GM18907 (cell line): ENCODE data around the gene FAM200A.
A peak's percentile ranks its signal among the peaks of the same experiment; 100 is the strongest.
"Not testable (repeated sequence)": the region's sequence is repeated elsewhere in the genome, so short reads cannot be mapped to it uniquely, and the experiment has no call there.

ENCODE experiments used
- ATAC-seq: cut with Tn5 transposase; IDR thresholded peaks from one replicate; pipeline ENCODE4 v1.9.1; 2021; ENCODE audit warnings: mild to moderate bottlenecking, moderate library complexity; ENCODE audit not compliant: unreplicated experiment

The FAM200A gene

GRCh38 chr7:99559175-99559915, 7.4 kb upstream of the FAM200A start:
- no peak for ATAC-seq

DNA sequence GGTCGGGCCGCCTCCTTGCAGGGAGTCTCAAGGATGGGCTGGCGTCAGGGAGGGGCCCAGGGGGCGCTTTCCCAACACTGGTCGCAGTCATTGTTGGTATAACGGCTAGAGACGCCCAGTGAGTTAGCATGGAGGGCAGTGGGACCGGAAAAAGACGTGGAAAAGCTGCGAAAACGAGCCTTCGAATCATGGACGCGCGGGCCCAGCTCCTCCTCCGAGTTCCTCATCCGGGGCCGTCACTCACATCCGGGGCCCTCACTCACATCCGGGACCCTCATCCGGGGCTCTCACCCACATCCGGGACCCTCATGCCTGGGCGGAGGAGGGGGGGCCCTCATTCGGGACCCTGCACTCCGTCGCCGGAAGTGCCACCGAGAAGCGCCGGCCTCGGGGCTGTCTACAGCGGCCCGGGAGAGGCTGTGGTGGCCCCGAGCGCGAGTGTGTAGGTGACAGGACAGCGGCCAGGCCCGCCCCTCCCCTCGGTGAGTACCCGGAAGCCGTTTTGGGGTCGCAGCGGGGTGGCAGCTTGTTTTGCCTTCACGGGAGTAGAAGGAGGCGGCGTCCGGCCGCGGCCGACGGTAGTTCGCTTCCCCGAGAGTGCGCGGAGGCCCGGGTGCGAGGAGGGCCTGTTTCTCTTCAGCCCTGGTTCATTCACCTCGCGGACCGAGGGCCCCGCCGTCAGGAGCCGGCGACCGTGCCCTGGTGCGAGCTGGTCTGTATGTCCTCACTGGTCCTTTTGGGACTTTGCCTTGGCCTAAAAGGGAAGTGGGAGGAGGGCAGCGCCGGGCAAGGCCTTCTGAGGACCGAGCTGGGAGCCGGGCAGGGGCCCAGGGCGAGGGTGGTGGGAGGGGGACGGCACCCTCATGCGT, 6.6 kb upstream of the FAM200A start, which contains the start of gene ZNF655:
TSS of gene ZNF655 (plus strand) at position 337 of the 869 bp plus-strand sequence. CDS start 1,918 bp downstream, outside the sequence.
- peak; percentile 81 for ATAC-seq

DNA sequence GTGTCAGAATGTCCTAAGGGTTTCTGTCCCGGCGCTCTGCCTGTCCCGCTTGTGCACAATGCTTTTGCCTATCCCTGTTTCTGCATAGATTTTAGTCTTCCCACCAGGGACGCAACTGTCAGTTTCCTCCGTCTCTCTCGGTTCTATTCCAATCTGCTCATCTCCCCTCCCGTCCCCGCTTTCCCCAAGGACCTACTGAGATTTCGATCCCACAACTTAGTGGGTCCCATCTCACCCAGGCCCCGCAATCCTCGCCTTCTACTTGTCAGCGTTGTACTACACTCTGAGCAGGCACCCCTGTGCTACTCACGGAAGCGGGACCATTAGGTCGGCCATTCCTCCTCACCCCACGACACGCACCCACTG, 6.0 kb upstream of the FAM200A start:
- ATAC-seq: peak; percentile 57

GRCh38 chr7:99557196-99557607, 5.3 kb upstream of the FAM200A start:
- ATAC-seq: no peak

DNA sequence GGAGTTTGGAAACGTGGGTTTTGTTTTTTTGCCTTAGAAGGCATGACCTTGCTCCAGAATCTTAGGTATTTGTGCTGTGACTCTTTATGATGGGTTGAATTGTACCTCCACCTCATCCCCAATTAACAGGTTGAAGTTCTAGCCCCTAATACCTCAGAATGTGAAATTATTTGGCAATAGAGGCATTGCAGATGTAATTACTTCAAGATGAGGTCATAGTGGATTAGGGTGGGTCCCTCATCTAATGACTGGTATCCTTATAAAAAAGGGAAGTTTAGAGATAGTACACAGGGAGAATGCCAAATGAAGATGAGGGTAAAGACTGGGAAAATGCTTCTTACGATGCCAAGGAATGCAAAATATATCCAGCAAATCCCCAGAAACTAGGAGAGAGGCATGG, 3.0 kb upstream of the FAM200A start:
- ATAC-seq: no peak

- ATAC-seq: no peak
Measured at GRCh38 chr7:99553039-99553438, 1.1 kb upstream of the FAM200A start.

DNA sequence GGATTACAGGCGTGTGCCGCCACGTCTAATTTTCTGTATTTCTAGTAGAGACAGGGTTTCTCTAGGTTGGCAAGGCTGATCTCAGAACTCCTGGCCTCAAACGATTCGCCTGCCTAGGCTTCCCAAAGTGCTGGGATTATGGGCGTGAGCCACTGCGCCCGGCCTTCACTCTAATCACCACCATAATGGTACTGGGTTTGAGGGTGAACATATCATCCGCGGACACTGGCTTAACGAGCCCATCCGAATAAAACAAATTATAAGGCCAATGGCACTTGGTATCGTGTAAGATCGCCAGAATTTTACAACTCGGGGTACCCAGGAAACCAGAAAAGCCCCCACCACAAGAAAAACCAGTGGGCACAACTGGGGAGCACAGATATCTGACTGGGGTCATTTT, 580 bp downstream of the FAM200A start:
- no peak for ATAC-seq

- not testable (repeated sequence) for ATAC-seq
Measured at GRCh38 chr7:99549545-99549944, 2.4 kb downstream of the FAM200A start.

DNA sequence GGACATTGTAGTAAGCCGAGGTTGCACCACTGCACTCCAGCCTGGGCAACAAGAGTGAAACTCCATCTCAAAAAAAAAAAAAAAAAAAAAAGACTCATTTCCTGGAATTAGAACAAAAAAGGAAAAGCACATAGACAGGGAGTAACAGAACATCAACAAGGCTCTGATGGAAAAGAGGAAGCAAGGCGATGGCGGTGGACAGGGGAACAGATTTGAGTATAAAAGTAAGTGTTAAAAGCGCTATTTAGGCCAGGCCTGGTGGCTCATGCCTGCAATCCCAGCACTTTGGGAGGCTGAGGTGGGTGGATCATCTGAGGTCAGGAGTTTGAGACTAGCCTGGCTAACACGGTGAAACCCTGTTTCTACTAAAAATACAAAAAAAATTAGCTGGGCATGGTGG, 6.6 kb downstream of the FAM200A start:
- not testable (repeated sequence) for ATAC-seq

DNA sequence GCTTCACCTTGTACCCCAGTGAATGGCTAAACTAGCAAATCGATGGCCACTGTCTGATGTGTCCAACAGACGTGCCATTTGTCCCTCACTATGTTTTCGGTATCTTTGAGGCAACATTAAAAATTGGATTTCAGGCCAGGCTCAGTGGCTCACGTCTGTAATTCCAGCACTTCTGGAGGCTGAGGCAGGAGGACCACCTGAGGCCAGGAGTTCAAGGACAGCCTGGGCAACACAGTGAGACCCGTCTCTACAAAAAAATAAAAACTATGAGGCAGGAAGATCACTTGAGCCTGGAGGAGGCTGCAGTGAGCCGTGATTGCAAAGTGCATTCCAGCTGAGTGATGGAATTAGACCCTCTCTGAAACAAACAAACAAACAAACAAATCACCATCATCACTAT, 8.0 kb downstream of the FAM200A start:
- ATAC-seq: no peak

DNA sequence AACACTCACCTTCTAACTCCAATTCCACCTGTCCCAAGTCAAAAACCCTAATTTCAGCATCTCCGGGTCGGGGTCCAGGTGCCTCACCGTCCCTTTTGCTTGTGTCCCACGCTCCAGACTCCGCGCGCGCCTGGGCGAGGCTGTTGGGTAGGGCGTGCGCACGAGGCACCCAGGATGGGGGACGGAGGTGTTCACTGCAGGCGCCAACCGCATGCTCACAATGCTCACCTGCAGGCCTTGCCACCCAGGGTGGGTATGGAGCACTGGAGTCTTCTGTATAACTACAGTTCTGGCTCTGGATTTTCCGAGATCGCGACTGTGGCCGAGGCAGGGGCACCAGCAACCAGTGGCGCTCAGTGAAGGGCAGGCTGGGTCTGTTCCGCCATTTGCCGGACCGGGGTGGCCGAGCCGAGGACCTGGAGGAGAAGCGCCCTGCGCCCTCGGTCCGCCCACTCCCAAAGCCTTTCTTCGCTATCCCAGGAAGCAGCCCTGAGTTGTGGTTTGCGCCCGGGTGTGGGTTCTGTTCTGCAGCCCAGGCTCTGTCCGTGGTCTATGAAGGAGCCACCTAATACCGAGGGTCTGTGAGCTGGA, 8.7 kb downstream of the FAM200A start:
- ATAC-seq: no peak

DNA sequence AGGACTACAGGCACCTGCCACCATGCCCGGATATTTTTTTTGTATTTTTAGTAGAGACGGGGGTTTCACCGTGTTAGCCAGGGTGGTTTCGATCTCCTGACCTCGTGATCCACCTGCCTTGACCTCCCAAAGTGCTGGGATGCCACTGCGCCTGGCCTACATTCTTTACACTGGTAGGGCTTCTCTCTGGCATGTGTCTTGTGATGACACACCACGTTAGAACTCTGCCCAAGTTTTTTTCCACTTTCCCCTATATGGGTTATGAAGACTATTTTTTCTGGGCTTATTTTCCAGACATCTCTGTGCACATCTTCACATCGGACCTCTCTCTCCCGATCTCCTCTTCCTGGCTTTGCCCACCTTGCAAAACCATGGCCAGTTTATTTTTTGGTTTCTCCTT, 10.7 kb downstream of the FAM200A start:
- ATAC-seq: no peak

DNA sequence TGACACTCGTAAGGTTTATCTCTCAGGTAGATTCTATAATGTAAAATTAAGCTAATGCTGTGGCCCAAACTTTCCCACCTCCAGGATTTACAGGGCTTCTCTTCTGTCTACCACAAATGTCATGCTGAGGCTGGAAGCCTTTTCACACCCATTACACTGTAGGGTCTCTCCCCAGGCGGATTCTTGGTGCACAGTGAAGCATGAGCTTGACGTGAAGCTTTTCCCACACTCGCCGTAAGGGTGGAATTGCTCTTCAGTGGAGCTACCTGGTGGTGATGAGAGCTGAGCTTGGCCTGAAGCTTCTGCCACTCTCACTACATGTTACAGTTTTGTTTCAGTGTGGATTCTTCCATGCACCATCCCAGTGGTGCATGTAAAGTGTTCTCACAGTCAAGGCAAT, 11.4 kb downstream of the FAM200A start:
- ATAC-seq: no peak

GRCh38 chr7:99539213-99539811, 12.6 kb downstream of the FAM200A start:
- no peak for ATAC-seq

DNA sequence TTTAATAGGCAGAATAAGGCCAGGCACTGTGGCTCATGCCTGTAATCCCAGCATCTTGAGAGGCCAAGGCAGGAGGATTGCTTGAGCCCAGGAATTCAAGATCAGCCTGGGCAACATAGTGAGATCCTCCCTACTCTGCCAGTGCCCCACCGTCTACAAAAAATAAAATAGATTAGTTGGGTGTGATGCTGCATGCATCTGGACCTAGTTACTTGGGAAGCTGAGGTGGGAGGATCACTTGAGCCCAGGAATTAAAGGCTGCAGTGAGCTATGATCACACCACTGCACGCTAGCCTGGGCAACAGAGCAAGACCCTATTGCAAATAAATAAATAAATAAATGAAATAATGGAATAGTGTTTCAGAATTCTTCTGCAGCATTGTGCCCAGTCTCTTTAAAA, 16.2 kb downstream of the FAM200A start:
- no peak for ATAC-seq

- ATAC-seq: no peak
Measured at GRCh38 chr7:99531354-99531765, 20.6 kb downstream of the FAM200A start.

DNA sequence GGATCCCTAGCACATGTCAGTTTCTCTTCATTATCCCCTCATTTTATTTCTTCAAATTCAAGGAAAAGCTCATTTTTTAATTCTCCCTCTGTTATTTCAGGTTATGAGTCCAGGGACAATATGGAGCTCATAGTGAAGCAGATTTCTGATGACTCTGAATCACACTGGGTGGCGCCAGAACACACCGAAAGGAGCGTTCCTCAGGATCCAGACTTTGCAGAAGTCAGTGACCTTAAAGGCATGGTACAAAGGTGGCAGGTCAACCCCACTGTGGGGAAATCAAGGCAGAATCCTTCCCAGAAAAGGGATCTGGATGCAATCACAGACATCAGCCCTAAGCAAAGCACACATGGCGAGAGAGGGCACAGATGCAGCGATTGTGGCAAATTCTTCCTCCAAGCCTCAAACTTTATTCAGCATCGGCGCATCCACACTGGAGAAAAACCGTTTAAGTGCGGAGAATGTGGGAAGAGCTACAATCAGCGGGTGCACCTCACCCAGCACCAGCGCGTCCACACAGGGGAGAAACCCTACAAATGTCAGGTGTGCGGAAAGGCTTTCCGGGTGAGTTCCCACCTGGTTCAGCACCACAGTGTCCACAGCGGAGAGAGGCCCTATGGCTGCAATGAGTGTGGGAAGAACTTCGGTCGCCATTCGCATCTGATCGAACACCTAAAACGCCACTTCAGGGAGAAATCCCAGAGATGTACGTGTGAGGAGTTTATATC, 26.0 kb downstream of the FAM200A start:
- no peak for ATAC-seq

- ATAC-seq: no peak
Measured at GRCh38 chr7:99521399-99521798, 30.5 kb downstream of the FAM200A start.

GRCh38 chr7:99514050-99514449, 37.9 kb downstream of the FAM200A start:
- no peak for ATAC-seq

DNA sequence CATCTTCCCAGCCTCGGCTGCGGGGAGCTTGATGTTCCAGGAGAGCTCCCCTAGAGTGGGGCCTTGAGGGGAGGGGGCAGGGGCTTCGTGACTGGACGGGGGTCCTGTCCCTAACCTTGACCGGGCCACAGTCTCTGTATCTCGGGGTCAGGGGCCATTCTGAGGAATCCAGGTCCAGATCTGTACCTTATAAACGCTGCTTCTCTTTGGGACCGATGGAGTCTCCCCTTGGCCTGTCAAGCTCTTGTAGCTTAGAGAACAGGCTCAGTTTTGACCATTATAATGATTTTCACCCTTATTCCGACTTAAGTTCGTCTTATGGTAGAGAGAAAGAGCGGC, 46.6 kb downstream of the FAM200A start:
- no peak for ATAC-seq
